Peyer's patch (tissue), 4 donors: ENCODE data around the gene SACM1L.

Experiments used
- POLR2A ChIP-seq, 2 donors: fragments of 450-650 bp; IDR thresholded peaks; one replicate each; pipeline ENCODE4 v1.5.1; 2017; ENCODE audit warnings: antibody characterized with exemption in 2 of 2, mild to moderate bottlenecking in 2 of 2, moderate library complexity in 2 of 2
- TF ChIP-seq, protein P1 (sequence below), 6 experiments: fragments of 450-650 bp in 4 of 6; fragments of 200-600 bp in 2 of 6; sonication (generic) in 1 of 6; IDR thresholded peaks; one replicate each; pipeline ENCODE4 v1.5.1; 2017 to 2019; ENCODE audit warnings: antibody characterized with exemption in 6 of 6, mild to moderate bottlenecking in 3 of 6, moderate library complexity in 1 of 6

GRCh38 chr3:45771166-45771775 is 82.1 kb downstream of the SACM1L start:
- TF ChIP-seq, protein P1, sequence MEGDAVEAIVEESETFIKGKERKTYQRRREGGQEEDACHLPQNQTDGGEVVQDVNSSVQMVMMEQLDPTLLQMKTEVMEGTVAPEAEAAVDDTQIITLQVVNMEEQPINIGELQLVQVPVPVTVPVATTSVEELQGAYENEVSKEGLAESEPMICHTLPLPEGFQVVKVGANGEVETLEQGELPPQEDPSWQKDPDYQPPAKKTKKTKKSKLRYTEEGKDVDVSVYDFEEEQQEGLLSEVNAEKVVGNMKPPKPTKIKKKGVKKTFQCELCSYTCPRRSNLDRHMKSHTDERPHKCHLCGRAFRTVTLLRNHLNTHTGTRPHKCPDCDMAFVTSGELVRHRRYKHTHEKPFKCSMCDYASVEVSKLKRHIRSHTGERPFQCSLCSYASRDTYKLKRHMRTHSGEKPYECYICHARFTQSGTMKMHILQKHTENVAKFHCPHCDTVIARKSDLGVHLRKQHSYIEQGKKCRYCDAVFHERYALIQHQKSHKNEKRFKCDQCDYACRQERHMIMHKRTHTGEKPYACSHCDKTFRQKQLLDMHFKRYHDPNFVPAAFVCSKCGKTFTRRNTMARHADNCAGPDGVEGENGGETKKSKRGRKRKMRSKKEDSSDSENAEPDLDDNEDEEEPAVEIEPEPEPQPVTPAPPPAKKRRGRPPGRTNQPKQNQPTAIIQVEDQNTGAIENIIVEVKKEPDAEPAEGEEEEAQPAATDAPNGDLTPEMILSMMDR (IDR thresholded peaks at IDR 0.05), result no peak
- TF ChIP-seq POLR2A (IDR thresholded peaks at IDR 0.05), result no peak
